HG03097 (cell line): ENCODE data around the gene DOCK11.
"Not testable (repeated sequence)": the region's sequence is repeated elsewhere in the genome, so short reads cannot be mapped to it uniquely, and the experiment has no call there.

Source experiments
- ATAC-seq: cut with Tn5 transposase; IDR thresholded peaks from one replicate; pipeline ENCODE4 v1.9.1; 2021; ENCODE audit not compliant: unreplicated experiment, low FRiP score

The DOCK11 gene

GRCh38 chrX:118565853-118566252 lies 70.2 kb downstream of the DOCK11 start:
- ATAC-seq = no peak

- no peak for ATAC-seq
These were observed 70.7 kb downstream of the DOCK11 start for GRCh38 chrX:118566359-118566758.

- no peak for ATAC-seq
These were observed 74.1 kb downstream of the DOCK11 start for GRCh38 chrX:118569676-118570075.

- no peak for ATAC-seq
These were observed 74.6 kb downstream of the DOCK11 start for GRCh38 chrX:118570209-118570608.

- ATAC-seq = no peak
These were observed 76.2 kb downstream of the DOCK11 start for GRCh38 chrX:118571836-118572235.

GRCh38 chrX:118574666-118575065 lies 79.1 kb downstream of the DOCK11 start:
- ATAC-seq = no peak

- no peak for ATAC-seq
These were observed 81.4 kb downstream of the DOCK11 start for GRCh38 chrX:118577041-118577440.

- ATAC-seq = no peak
These were observed 83.8 kb downstream of the DOCK11 start for GRCh38 chrX:118579417-118579816.

- ATAC-seq = not testable (repeated sequence)
These were observed 87.3 kb downstream of the DOCK11 start for GRCh38 chrX:118582926-118583325.

GRCh38 chrX:118583781-118584180 lies 88.2 kb downstream of the DOCK11 start:
- ATAC-seq = no peak

GRCh38 chrX:118585296-118585695 lies 89.7 kb downstream of the DOCK11 start:
- ATAC-seq = no peak

GRCh38 chrX:118586206-118586605 lies 90.6 kb downstream of the DOCK11 start:
- ATAC-seq = not testable (repeated sequence)

- no peak for ATAC-seq
These were observed 93.1 kb downstream of the DOCK11 start for GRCh38 chrX:118588715-118589114.

- ATAC-seq = no peak
These were observed 93.6 kb downstream of the DOCK11 start for GRCh38 chrX:118589227-118589626.

- ATAC-seq = no peak
These were observed 97.8 kb downstream of the DOCK11 start for GRCh38 chrX:118593407-118593806.

- no peak for ATAC-seq
These were observed 99.2 kb downstream of the DOCK11 start for GRCh38 chrX:118594697-118595420.

GRCh38 chrX:118595501-118596042 lies 100.0 kb downstream of the DOCK11 start:
- no peak for ATAC-seq

GRCh38 chrX:118596390-118596789 lies 100.8 kb downstream of the DOCK11 start:
- ATAC-seq = no peak

GRCh38 chrX:118603981-118604380 lies 108.4 kb downstream of the DOCK11 start:
- no peak for ATAC-seq

- ATAC-seq = no peak
These were observed 116.7 kb downstream of the DOCK11 start for GRCh38 chrX:118612290-118612689.

- peak; percentile 60 for ATAC-seq
These were observed 118.5 kb downstream of the DOCK11 start for GRCh38 chrX:118614150-118614549.

- no peak for ATAC-seq
These were observed 119.5 kb downstream of the DOCK11 start for GRCh38 chrX:118615141-118615540.
